HG03571 (cell line): ENCODE results near the gene KCNH8.

Source experiments
- ATAC-seq: cut with Tn5 transposase; IDR thresholded peaks from one replicate; pipeline ENCODE4 v1.9.1; 2021; ENCODE audit not compliant: unreplicated experiment

KCNH8 gene

GRCh38 chr3:19576343-19576742 lies 428.0 kb downstream of the KCNH8 start:
- no peak for ATAC-seq
